ENCODE data around the gene EIF2D. TPM values are rescaled to one million over a fixed set of nuclear protein-coding genes. Genes with fewer than 3 reads are reported as not detected.
"Not testable (repeated sequence)": the region's sequence is repeated elsewhere in the genome, so short reads cannot be mapped to it uniquely, and the experiment has no call there.

Gene EIF2D
- polyA plus RNA-seq, 1 donor, result 38.7 TPM

- peak; percentile 94 for DNase-seq
These were observed 23.1 kb upstream of the EIF2D start, which contains the start of gene DYRK3 for GRCh38 chr1:206635080-206635977. DYRK3 (plus strand) TSS chr1:206635536; CDS start chr1:206635704, 168 bp downstream.

- peak; percentile 90 for DNase-seq
These were observed 22.3 kb upstream of the EIF2D start for GRCh38 chr1:206634365-206635079.

- peak; percentile 59 for DNase-seq
These were observed 21.4 kb upstream of the EIF2D start for GRCh38 chr1:206633708-206634121.

- DNase-seq, result peak; percentile 80
These were observed 18.8 kb upstream of the EIF2D start for GRCh38 chr1:206631085-206631509.

- DNase-seq, result no peak
These were observed 16.7 kb upstream of the EIF2D start for GRCh38 chr1:206628916-206629315.

GRCh38 chr1:206626396-206626795, 14.1 kb upstream of the EIF2D start:
- DNase-seq, result not testable (repeated sequence)

- DNase-seq, result no peak
These were observed 2.9 kb downstream of the EIF2D start for GRCh38 chr1:206609229-206609991.

- no peak for DNase-seq
These were observed 4.1 kb downstream of the EIF2D start for GRCh38 chr1:206608108-206608698.

- DNase-seq, result no peak
These were observed 5.4 kb downstream of the EIF2D start for GRCh38 chr1:206606867-206607266.

GRCh38 chr1:206604861-206605260, 7.4 kb downstream of the EIF2D start:
- no peak for DNase-seq

- no peak for DNase-seq
These were observed 11.7 kb downstream of the EIF2D start for GRCh38 chr1:206600527-206600926.

GRCh38 chr1:206596319-206596666, 16.0 kb downstream of the EIF2D start:
- no peak for DNase-seq

- no peak for DNase-seq
These were observed 16.5 kb downstream of the EIF2D start for GRCh38 chr1:206595581-206596318.

- DNase-seq, result no peak
These were observed 18.8 kb downstream of the EIF2D start for GRCh38 chr1:206593351-206593925.

- DNase-seq, result no peak
These were observed 20.6 kb downstream of the EIF2D start for GRCh38 chr1:206591696-206592095.

- DNase-seq, result no peak
These were observed 21.0 kb downstream of the EIF2D start for GRCh38 chr1:206591226-206591625.

- no peak for DNase-seq
These were observed 22.1 kb downstream of the EIF2D start for GRCh38 chr1:206590025-206590758.

GRCh38 chr1:206589206-206589605, 23.1 kb downstream of the EIF2D start:
- DNase-seq, result no peak

- no peak for DNase-seq
These were observed 23.8 kb downstream of the EIF2D start for GRCh38 chr1:206588492-206588891.

- no peak for DNase-seq
These were observed 24.4 kb downstream of the EIF2D start for GRCh38 chr1:206587904-206588303.

Data from hindlimb muscle (tissue), 1 donor.